Right ventricle myocardium inferior (tissue), 1 donor: ENCODE measurements around the gene IRF8. TPM values are rescaled to one million over a fixed set of nuclear protein-coding genes. Genes with fewer than 3 reads are reported as not detected.
"Not testable (repeated sequence)": the region's sequence is repeated elsewhere in the genome, so short reads cannot be mapped to it uniquely, and the experiment has no call there.

Experiments used
- ATAC-seq: fragments of 200-7000 bp; cut with Tn5 transposase; one replicate; pipeline ENCODE4 v1.9.1; 2020; ENCODE audit warnings: mild to moderate bottlenecking, moderate library complexity
- DNase-seq: peaks from one replicate; pipeline ENCODE4 v3.0.0; 2021; ENCODE audit errors: missing footprints
- intact Hi-C: fragments of 100-400 bp; cut with DNase I; formaldehyde crosslinking; loops from one replicate; pipeline ENCODE4 v1.11.0; 2022
- total RNA-seq: library from RNA; stranded (reverse); fragmentation: NEBNext Ultra II Directional; extraction: Animal tissue kit (Norgen Biotek cat#: 25700); gene quantifications from one replicate; pipeline ENCODE4 v1.2.1, GENCODE V29; 2021
- donor health status: DM: no; HTN: yes; CAD: no; lungs with severe emphysema.

IRF8 gene
- total RNA-seq, 1 donor from 2014 or later: 3.3 TPM

DNA sequence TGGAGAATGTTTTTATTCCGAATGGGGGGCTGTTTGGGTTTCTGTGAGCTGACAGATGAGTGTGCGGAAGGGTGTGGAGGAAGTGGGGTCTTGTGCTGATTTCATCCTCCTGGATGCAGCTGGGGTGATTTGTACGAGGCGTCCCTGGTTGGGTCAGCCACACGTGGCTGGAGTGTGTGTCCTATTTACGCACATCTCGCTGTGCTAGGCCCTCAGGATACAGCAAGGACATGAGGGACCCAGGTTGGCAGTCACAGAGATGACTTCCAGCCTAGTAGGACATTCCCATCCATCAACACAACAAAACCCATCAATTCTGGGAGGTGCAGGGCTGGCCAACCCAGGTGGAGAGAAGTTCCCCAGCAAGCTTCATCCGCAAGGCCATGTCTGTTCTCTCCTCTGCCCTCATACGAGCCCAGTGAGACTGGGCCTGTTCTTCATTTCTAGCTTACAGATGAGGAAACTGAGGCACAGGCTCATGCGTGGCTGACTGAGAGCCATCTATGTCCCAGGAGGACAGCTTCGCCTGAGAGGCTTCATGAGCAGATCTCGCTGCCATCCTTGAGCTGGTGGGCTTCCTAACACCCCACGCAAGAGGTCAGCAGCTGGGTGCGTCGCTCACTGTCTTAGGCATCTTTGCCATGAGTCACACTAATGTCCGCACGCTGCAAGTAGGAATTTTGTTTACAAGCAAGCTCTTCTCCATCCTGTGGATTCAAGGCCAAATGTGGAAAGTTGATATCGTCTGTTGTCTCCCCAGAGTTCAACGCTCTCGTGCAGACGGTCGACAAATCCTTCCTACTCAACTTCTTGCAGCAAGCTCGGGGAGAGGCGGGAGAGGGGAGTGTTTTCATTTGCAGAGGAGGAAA, 24.4 kb downstream of the IRF8 start:
- DNase-seq (no peak), ATAC-seq (no peak)
- intact Hi-C loops: no loop called here

DNA sequence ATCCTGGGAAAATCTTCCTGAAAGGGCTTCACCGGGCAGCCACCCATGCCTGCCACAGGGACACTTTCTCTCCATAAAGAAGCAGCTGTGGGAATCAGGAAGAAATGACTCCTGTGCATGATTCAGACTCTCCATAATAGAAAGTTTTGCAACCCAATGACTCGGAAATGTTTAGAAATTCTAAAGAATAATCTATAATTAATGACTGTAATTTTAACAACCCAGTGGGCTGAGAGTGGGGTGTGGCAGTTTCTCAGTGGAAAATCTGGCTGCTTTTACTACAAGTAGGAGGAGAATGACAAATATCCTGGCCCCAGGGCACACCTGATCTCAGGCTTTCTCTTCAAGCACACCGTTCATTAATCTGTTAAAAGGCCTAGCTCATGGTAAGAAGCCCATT, 25.7 kb downstream of the IRF8 start:
- intact Hi-C loops: no loop called here
- ATAC-seq (no peak), DNase-seq (no peak)

DNA sequence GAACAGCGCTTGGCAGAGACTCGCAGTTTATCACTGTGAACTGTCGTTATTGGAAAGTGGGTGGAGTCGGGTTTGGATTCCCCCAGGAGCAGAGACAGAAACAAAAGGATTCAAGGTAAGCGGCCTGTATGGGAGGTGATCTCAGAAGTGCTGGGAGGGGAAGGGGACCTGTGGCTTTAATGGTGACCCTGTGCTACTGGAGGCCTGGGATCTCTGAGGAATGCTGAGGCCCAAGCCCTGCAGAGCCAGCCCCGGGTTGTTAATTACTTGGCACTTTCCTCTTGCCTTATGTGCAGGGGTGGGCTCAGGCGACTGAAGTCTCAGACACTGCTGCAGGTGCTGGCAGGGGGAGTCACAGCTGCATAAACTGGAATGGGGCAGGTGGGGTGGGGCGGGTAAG, 27.4 kb downstream of the IRF8 start:
- intact Hi-C loops: no loop called here
- no peak for DNase-seq

DNA sequence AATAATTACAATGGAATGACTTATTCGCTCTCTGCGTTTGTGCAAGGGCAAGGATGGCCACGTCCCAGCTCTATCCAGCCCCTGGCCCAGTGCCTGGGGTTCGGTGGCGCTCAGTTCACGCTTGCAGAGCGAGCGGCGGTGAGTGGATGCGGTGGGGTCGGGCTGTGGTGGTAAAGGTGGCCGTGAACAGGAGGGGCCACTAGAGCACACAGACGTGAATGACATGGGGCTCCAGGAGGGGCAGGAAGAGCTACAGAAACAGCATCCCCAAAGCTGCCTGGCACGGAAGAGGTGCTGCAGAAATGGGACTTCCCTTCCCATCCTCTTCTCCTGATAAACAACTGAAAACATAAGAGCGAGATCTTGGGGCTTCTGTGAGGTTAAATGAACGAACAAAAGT, 28.4 kb downstream of the IRF8 start:
- ATAC-seq (no peak), DNase-seq (no peak)
- intact Hi-C loops: no loop called here

More for the DNA sequence above, 27.4 kb downstream of the IRF8 start:
- no peak for ATAC-seq

DNA sequence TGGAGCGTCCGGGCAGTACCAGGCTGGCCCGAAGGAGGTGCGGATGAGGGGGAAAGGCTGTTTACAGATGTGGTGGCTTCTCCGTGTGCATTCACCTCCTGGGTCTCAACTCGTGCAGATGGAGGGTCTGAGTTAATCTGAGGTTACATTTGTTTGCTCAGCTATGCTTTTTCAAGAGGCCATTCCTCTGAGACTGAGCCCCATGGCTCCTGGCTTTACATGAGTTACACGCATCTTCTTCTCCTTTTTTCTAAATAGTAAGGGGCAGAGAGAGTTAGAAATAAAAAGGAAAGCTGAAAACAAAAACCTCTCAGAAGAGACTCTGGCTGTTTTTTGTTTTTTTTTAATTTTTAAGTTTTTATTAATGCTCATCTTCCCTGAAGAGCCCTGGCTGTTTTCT, 29.0 kb downstream of the IRF8 start:
- intact Hi-C loops: no loop called here
- DNase-seq (no peak), ATAC-seq (no peak)

DNA sequence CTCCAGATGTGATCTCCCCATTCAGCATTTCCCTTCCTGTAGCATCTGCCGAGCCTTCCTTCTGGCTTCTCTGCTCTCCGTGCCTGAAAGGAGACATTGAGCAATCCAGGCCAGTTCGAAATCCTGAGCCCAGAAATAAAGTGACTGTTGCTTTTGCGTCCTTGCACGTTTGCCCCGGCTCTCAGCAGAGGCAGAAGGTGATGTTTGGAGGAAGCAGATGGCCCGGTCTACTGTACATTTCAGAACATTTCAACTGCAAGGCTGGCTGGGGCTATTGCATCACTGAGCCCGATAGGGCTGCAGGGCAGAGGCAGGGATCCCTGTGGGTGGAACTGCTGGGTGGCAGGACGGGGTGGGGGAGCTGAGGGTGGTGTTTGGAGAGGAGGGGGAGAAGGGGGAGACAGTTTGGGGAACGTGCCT, 29.4 kb downstream of the IRF8 start:
- DNase-seq (no peak), ATAC-seq (peak; percentile 62)
- intact Hi-C loops: no loop called here

DNA sequence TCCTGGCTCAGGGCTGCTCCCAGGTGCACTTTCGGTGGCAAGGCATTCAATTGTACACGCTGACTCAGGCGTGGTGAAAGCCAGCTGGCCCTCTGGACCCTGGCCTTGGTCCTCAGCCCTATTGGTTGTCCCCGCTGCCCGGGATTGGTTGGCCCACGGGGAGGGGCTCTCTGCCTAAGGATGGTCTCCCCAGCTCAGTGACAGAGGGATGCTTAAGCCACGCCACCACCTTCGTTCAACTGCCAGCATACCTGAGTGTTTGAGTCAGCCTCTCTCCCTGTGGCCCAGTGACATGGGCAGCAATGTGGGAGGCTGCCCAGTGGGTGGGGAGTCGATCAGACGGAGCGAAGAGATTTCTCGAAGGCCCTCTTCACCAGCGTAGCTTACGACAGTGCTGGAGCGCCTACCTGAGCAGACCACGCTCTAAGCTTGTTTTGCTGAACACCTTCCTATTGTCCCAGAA, 30.3 kb downstream of the IRF8 start:
- DNase-seq (no peak), ATAC-seq (no peak)
- intact Hi-C loops: no loop called here

DNA sequence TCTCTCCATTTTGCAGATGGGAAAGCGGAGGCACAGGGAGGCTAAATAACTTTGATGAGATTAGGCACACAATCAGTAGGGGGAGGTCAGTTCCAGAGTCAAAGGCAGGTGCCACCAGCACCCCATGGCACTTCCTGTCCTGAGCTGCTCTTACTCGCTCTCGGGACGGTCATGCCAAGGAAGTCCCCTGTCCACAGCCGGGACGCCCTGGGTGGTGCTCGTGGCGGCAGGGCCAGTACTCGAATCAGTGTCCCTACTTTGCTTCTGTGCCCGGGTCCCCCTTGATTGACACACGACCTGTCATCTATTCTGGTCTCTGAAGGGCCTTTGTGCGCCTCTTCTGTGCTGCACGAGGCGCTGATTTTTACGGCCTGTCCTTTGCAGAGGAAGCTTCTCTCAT, 31.3 kb downstream of the IRF8 start:
- peak; percentile 28 for DNase-seq
- no peak for ATAC-seq
- intact Hi-C loops: no loop called here

DNA sequence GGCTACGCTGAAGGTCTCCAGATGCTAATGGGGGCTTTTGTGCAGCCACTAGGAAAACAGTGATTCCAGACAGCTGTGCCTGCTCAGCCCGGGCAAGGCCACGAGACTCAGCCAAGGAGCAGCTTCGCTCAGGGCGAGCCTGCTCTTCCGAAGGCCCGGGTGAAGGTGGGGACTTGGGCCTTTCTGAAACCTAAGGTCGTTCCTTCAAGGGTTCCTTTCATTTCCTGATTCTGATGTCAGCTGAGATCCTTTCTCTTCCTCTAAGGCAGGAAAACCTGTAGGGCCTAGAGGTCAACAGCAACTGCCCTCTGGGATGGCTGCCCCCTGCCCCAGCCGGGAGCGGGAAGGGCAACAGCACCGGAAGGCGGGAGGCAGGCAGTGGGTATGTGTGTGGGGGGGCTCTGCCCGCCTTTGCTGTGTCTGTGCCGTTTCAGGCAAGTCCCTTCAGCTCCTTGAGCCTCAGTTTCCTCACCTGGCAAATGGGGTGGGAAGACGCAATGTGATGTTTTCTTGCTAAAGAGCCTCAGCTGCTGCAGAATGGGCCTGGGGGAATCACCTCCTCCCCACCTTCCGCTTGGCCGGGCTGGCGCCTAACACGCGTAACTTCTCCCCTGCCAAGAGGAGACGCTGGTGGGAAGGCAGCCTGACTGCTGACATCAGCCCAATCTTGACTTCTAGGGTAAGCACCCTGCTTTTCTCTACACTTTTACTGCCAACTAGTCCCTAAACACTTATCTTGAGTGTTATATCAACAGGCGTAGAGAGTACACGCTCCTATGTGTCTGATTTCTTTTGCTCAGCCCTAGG, 32.8 kb downstream of the IRF8 start:
- intact Hi-C loops: no loop called here
- no peak for DNase-seq
- ATAC-seq: no peak

DNA sequence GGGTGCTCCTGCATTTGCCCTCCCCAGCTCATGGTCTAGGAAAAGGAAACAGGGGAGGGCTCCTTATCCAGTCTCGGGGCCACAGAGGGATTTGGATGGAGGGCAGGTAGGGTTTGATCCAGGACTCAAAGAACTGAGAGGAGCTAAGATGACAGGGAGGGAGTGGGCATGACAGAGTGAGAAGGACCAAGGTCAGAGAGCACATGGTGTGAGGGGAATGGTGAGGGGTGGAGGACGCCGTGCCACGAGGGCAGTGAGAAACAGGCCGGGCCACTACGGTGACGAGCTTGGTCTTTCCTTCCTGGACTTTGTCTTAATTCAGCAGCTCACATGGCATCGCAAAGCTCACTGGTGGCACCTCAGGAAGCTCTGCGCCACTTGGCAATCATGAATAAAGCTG, 35.2 kb downstream of the IRF8 start:
- ATAC-seq: no peak
- intact Hi-C loops: no loop called here
- no peak for DNase-seq

DNA sequence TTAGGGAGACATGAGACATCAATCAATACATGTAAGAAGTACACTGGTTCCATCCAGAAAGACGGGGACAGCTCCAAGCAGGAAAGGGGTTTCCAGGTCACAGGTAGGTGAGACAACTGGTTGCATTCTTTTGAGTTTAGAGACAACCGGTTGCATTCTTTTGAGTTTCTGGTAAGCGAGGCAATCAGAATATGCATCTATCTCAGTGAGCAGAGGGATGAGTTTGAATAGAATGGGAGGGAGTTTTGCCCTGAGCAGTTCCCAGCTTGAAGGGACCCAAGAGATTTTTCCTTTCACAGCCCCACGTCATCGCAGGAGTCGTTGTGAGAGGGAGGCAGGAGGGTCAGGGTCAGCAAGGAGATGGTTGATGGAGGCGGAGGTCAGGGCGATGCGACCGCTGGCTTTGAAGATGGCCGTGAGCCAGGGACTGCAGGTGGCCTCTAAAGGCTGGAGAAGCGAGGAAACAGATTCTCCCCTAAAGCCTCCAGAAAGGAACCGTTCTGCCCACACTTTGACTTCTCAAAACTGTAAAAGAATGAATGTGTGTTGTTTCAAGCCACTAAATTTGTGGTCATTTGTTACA, 36.5 kb downstream of the IRF8 start:
- intact Hi-C loops: no loop called here
- ATAC-seq (no peak), DNase-seq (no peak)

DNA sequence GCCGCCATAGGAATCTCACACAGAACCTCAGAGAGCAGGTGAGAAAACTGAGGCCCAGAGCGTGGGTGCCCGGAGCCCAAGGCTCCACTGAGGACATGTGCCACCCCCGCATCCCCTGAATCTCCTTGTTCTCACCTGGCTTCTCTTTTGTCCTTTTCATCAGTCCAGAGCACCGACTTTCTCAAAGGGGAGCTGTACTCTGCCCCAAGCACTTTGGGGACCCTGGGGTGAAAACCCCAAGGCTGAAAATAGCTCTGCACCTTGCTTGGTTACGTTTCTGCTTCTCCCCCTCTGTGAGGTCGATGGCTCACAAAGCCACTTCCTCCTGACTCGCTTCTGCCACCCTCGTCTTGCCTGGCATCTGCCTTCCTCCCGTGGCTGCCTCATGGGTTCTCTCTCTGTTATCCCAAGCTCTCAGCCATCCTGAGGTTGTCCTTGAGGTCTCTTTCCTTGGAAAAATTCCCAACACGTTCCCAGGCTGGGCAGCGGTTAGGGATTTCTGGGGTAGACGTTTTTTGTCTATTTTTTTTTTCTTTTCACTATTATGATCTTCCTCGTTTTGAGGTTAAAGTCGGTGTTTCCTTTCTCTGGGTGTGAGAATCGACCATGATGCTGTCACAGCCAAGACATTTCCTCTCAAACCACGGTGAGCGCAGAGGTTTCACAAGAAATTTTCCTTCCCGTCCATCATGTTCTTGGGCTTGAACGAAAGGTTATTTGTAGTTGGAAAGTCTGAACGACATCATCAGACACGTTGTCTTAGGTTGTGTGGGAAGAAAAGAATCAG, 37.2 kb downstream of the IRF8 start:
- ATAC-seq (no peak), DNase-seq (no peak)
- intact Hi-C loops: no loop called here

DNA sequence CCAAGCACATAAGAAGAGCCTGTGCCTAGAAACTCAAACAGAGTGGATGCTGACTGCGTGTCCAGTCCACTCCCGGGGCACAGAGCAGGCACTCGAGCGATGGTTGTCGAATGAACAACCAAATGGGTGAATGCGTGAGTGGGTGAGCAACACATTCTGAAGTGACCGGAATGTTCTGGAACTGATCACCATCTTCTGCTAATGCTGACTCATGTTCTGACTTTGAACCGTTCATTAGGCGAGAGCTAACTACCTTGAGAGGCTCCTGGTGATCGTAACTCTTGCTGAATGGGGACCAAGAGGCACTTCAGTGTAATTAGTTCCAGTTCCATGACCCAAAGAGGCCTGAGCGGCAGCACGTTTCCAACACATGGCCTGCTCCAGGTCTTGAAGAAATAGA, 37.9 kb downstream of the IRF8 start:
- no peak for DNase-seq
- intact Hi-C loops: no loop called here
- no peak for ATAC-seq

DNA sequence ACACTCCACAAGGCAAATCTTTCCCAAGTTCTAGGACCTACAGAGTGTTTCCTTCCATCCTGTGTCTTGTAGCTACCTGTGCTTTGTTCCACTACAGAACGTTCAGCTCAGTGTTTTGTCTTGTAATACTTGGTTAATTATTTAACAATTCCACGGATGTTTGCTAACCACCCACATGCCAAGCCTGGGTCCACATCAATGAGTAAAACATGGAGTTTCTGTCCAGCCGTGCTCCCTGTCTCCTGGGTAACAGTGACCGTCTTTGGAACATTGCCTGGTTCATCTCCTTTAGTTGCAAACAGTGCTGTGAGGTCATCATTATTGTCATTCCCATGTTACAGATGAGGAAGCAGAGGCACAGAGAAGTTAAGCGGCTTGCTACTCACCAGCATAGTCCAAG, 41.3 kb downstream of the IRF8 start:
- no peak for ATAC-seq
- DNase-seq: no peak
- intact Hi-C loops: no loop called here

DNA sequence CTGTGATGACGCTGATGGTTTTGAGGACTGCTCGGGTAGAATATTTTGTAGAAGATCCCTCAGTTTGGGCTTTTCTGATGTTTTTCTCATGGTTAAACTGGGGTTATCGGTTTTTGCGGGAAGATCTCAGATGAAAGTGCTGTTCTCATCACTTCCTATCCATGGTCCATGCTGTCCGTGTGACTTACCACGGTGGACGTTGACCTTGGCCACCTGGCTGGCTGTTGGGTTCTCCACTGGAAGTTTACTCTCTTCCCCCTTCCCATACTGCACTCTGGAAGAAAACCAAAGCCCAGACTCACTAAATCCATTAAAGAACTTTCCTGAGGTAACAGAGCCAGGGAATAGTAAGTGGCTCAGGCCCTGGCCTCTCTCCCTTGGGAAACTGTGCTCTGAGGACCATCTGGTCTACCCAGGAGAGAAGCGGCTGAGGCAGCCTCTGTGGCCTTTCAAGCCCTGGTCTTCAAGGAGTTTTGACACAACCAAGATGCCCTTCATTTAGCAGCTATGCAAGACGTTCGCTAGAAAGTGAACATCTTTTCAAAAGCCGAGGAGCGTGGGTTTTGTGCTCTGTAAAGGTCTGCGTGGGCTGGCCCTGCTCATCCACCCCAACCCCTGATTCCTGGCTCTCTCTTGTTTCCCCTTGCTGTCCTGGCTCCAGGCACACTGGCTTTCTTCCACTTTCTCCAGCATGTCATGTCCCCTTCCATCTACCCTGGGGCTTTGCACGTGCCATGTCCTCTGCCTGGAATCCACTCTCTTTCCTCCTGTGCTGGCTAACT, 43.1 kb downstream of the IRF8 start:
- ATAC-seq: no peak
- intact Hi-C loops: no loop called here

DNA sequence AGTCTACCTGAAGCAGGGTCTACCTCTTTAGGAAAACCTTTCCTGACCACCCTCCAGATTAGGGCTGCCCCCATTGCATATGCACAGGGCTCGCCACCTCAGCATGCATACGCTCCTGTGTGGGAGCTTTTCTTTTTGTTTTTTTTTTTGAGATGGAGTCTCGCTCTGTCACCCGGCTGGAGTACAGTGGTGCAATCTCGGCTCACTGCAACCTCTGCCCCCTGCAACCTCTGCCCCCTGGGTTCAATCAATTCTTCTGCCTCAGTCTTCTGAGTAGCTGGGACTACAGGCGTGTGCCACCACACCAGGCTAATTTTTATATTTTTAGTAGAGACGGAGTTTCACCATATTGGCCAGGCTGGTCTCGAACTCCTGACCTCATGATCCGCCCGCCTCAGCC, 43.7 kb downstream of the IRF8 start:
- intact Hi-C loops, ATAC-seq, DNase-seq: not testable (repeated sequence)

More for the DNA sequence above, 43.1 kb downstream of the IRF8 start:
- DNase-seq: no peak

DNA sequence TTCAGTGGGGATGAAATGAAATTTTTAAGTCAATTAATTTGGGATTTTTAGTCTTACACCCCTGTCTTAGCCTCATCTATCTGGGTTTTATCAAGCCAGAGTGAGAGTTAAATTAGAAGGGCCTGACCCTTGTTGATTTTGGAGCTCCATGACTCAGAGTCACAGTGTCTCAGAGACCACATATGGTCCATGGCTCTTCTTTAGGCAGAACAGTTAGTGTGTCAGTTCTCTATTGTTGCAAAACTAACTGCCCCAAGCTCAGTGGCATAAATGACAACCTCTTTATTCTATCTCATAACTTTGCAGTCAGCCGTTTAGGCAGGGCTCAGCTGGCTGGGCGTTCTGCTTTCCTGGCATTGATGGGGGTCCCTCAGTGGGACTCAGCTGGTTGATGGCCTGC, 44.7 kb downstream of the IRF8 start:
- DNase-seq (no peak), ATAC-seq (no peak)
- intact Hi-C loops: no loop called here
